Nephron (organoid): ENCODE results near the gene GLI1.

Experiments used
- H3K27ac Mint-ChIP-seq, 3 experiments: 2 replicates each; pipeline ENCODE4 v1.8.0; 2020; ENCODE audit warnings: mixed read lengths in 3 of 3, mild to moderate bottlenecking in 2 of 3, moderate library complexity in 1 of 3
- H3K27me3 Mint-ChIP-seq: 2 replicates; pipeline ENCODE4 v1.8.0; 2021; ENCODE audit warnings: low read depth, mild to moderate bottlenecking, moderate library complexity, mixed read lengths
- H3K36me3 Mint-ChIP-seq: 2 replicates; pipeline ENCODE4 v1.8.0; 2020; ENCODE audit warnings: low read depth, mixed read lengths
- H3K4me1 Mint-ChIP-seq: 2 replicates; pipeline ENCODE4 v1.8.0; 2020; ENCODE audit warnings: mixed read lengths
- H3K4me3 Mint-ChIP-seq, 3 experiments: 2 replicates each; pipeline ENCODE4 v1.8.0; 2020; ENCODE audit warnings: mild to moderate bottlenecking in 3 of 3, mixed read lengths in 3 of 3, moderate library complexity in 2 of 3
- H3K9me3 Mint-ChIP-seq: 2 replicates; pipeline ENCODE4 v1.8.0; 2020; ENCODE audit warnings: mixed read lengths
- CTCF ChIP-seq, 3 experiments: fragments of 200-600 bp; sonication (generic); IDR thresholded peaks; one replicate each; pipeline ENCODE4 v1.5.0; 2021; ENCODE audit warnings: antibody characterized with exemption in 3 of 3; ENCODE audit not compliant: unreplicated experiment in 3 of 3

Gene GLI1

GRCh38 chr12:57461276-57461916, 1.8 kb downstream of the GLI1 start:
- Mint-ChIP-seq H3K9me3 (no peaks in the 10 kb centered on the region), H3K27ac (peak overlapping the region; percentile 88 to 99 (median 91)), H3K27me3 (peaks cover 29% of the 10 kb centered on the region), H3K4me1 (peaks cover 22% of the 10 kb centered on the region), H3K4me3 (peak overlapping the region; percentile 84 to 93 (median 92)), H3K36me3 (peaks cover 12% of the 10 kb centered on the region)
- TF ChIP-seq CTCF (IDR thresholded peaks at IDR 0.05; ENCODE audit: unreplicated experiment in 3 of 3), result no peak

GRCh38 chr12:57461917-57462250, 2.3 kb downstream of the GLI1 start:
- Mint-ChIP-seq H3K4me1 (peaks cover 17% of the 10 kb centered on the region), H3K9me3 (no peaks in the 10 kb centered on the region), H3K4me3 (peak overlapping the region; percentile 84 to 93 (median 92)), H3K27ac (peak overlapping the region; percentile 88 to 99 (median 91)), H3K27me3 (peaks cover 29% of the 10 kb centered on the region), H3K36me3 (peaks cover 13% of the 10 kb centered on the region)
- no peak for TF ChIP-seq CTCF (IDR thresholded peaks at IDR 0.05; ENCODE audit: unreplicated experiment in 3 of 3)

- peak overlapping the region; percentile 84 to 93 (median 92) for H3K4me3 Mint-ChIP-seq
- peak; percentile 94 to 95 (median 94) for TF ChIP-seq CTCF (IDR thresholded peaks at IDR 0.05; ENCODE audit: unreplicated experiment in 3 of 3)
- no peaks in the 10 kb centered on the region for H3K9me3 Mint-ChIP-seq
- H3K27me3 Mint-ChIP-seq, result peaks cover 33% of the 10 kb centered on the region
- peaks cover 17% of the 10 kb centered on the region for H3K4me1 Mint-ChIP-seq
- H3K36me3 Mint-ChIP-seq, result peaks cover 17% of the 10 kb centered on the region
- peak overlapping the region; percentile 88 to 99 (median 91) for H3K27ac Mint-ChIP-seq
These were observed 2.8 kb downstream of the GLI1 start for GRCh38 chr12:57462251-57462911.

GRCh38 chr12:57462912-57463253, 3.3 kb downstream of the GLI1 start:
- peaks cover 17% of the 10 kb centered on the region for H3K36me3 Mint-ChIP-seq
- peak overlapping the region; percentile 88 to 91 (median 91) for H3K27ac Mint-ChIP-seq
- peak overlapping the region; percentile 82 to 88 (median 84) for H3K4me3 Mint-ChIP-seq
- no peak for TF ChIP-seq CTCF (IDR thresholded peaks at IDR 0.05; ENCODE audit: unreplicated experiment in 3 of 3)
- peaks cover 17% of the 10 kb centered on the region for H3K4me1 Mint-ChIP-seq
- peaks cover 35% of the 10 kb centered on the region for H3K27me3 Mint-ChIP-seq
- H3K9me3 Mint-ChIP-seq, result no peaks in the 10 kb centered on the region

- Mint-ChIP-seq H3K27me3 (peaks cover 42% of the 10 kb centered on the region), H3K36me3 (peaks cover 20% of the 10 kb centered on the region), H3K4me1 (peaks cover 12% of the 10 kb centered on the region), H3K27ac (no peak overlapping the region), H3K4me3 (peak overlapping the region; percentile 20 to 76 (median 21)), H3K9me3 (no peaks in the 10 kb centered on the region)
- TF ChIP-seq CTCF (IDR thresholded peaks at IDR 0.05; ENCODE audit: unreplicated experiment in 3 of 3), result no peak
These were observed 5.0 kb downstream of the GLI1 start for GRCh38 chr12:57464569-57464968.
